WTC11 (cell line): ENCODE data around the gene TCP11. TPM values are rescaled to one million over a fixed set of nuclear protein-coding genes. Genes with fewer than 3 reads are reported as not detected.

Experiments used
- ATAC-seq: fragments of 200-7000 bp; cut with Tn5 transposase; 2 replicates; pipeline ENCODE4 v1.10.0; 2021; ENCODE audit warnings: mild to moderate bottlenecking, moderate library complexity
- CTCF ChIA-PET: fragments of 300-600 bp; sonication (Branson Sonifier 250); formaldehyde crosslinking; loops from one replicate; lab custom pipeline; 2021; ENCODE audit warnings: antibody characterized with exemption; lab: Charles Lee
- POLR2A ChIA-PET: fragments of 350-600 bp; sonication (Branson Sonifier 250); formaldehyde crosslinking; loops from one replicate; lab custom pipeline; 2021; ENCODE audit warnings: antibody characterized with exemption; lab: Charles Lee
- DNase-seq: peaks from one replicate; pipeline ENCODE4 v3.0.0; 2021; ENCODE audit warnings: low spot score
- H3K27ac Mint-ChIP-seq: 2 replicates; pipeline ENCODE4 v1.8.0; 2021; ENCODE audit warnings: mixed read lengths
- H3K27me3 Mint-ChIP-seq: 2 replicates; pipeline ENCODE4 v1.8.0; 2021; ENCODE audit warnings: low read depth, mild to moderate bottlenecking, moderate library complexity, mixed read lengths
- H3K36me3 Mint-ChIP-seq: 2 replicates; pipeline ENCODE4 v1.8.0; 2021; ENCODE audit warnings: mixed read lengths
- H3K4me1 Mint-ChIP-seq: 2 replicates; pipeline ENCODE4 v1.8.0; 2022; ENCODE audit warnings: mixed read lengths
- H3K4me3 Mint-ChIP-seq: 2 replicates; pipeline ENCODE4 v1.8.0; 2021; ENCODE audit warnings: mild to moderate bottlenecking, moderate library complexity, mixed read lengths
- H3K9me3 Mint-ChIP-seq: 2 replicates; pipeline ENCODE4 v1.8.0; 2021; ENCODE audit warnings: mixed read lengths
- ATF1 ChIP-seq: sonication (generic); formaldehyde crosslinking; IDR thresholded peaks from 2 replicates; pipeline ENCODE4 v1.8.1; 2023; ENCODE audit warnings: mild to moderate bottlenecking, moderate library complexity, missing genetic modification reagents
- ATF2 ChIP-seq: sonication (generic); formaldehyde crosslinking; IDR thresholded peaks from 2 replicates; pipeline ENCODE4 v1.8.1; 2022; ENCODE audit warnings: low read depth, missing genetic modification reagents, borderline replicate concordance
- E2F5 ChIP-seq: sonication (generic); formaldehyde crosslinking; IDR thresholded peaks from 2 replicates; pipeline ENCODE4 v1.8.1; 2022; ENCODE audit warnings: mild to moderate bottlenecking, moderate library complexity, missing genetic modification reagents
- EMX1 ChIP-seq: fragments of 250-450 bp; sonication (Bioruptor Pico); IDR thresholded peaks from 2 replicates; pipeline ENCODE4 v1.8.0; 2021; ENCODE audit warnings: mild to moderate bottlenecking
- ESRRA ChIP-seq: sonication (generic); formaldehyde crosslinking; IDR thresholded peaks from 2 replicates; pipeline ENCODE4 v1.8.1; 2022; ENCODE audit warnings: mild to moderate bottlenecking, missing genetic modification reagents, borderline replicate concordance
- FOXJ3 ChIP-seq: sonication (generic); formaldehyde crosslinking; IDR thresholded peaks from 2 replicates; pipeline ENCODE4 v1.9.0; 2021; ENCODE audit warnings: missing genetic modification reagents, mild to moderate bottlenecking, borderline replicate concordance
- FOXK1 ChIP-seq: sonication (generic); formaldehyde crosslinking; IDR thresholded peaks from 2 replicates; pipeline ENCODE4 v1.8.0; 2022; ENCODE audit warnings: mild to moderate bottlenecking, moderate library complexity, missing genetic modification reagents
- IRF1 ChIP-seq: sonication (generic); formaldehyde crosslinking; IDR thresholded peaks from 2 replicates; pipeline ENCODE4 v1.8.0; 2023; ENCODE audit warnings: missing genetic modification reagents
- MLX ChIP-seq: sonication (generic); formaldehyde crosslinking; IDR thresholded peaks from 2 replicates; pipeline ENCODE4 v1.8.1; 2023; ENCODE audit warnings: mild to moderate bottlenecking, missing genetic modification reagents, moderate library complexity
- NFE2L1 ChIP-seq: sonication (generic); formaldehyde crosslinking; IDR thresholded peaks from 2 replicates; pipeline ENCODE4 v1.8.1; 2023; ENCODE audit warnings: missing genetic modification reagents
- NR3C1 ChIP-seq: sonication (generic); formaldehyde crosslinking; conservative IDR thresholded peaks from 2 replicates; pipeline ENCODE4 v1.8.1; 2023; ENCODE audit warnings: low read depth, mild to moderate bottlenecking, missing genetic modification reagents
- SMAD3 ChIP-seq: sonication (generic); formaldehyde crosslinking; IDR thresholded peaks from 2 replicates; pipeline ENCODE4 v1.8.0; 2022; ENCODE audit warnings: missing genetic modification reagents, mild to moderate bottlenecking, borderline replicate concordance
- TP53 ChIP-seq: sonication (generic); formaldehyde crosslinking; IDR thresholded peaks from 2 replicates; pipeline ENCODE4 v1.8.1; 2023; ENCODE audit warnings: mild to moderate bottlenecking, missing genetic modification reagents
- USF1 ChIP-seq: sonication (generic); formaldehyde crosslinking; IDR thresholded peaks from 2 replicates; pipeline ENCODE4 v1.8.0; 2022; ENCODE audit warnings: mild to moderate bottlenecking, missing genetic modification reagents
- ZNF121 ChIP-seq: sonication (generic); formaldehyde crosslinking; IDR thresholded peaks from 2 replicates; pipeline ENCODE4 v1.8.0; 2023; ENCODE audit warnings: missing genetic modification reagents
- ZNF138 ChIP-seq: sonication (generic); formaldehyde crosslinking; conservative IDR thresholded peaks from 2 replicates; pipeline ENCODE4 v1.8.1; 2022; ENCODE audit warnings: mild to moderate bottlenecking, moderate library complexity, missing genetic modification reagents
- total RNA-seq: library from RNA; stranded (reverse); gene quantifications from 3 replicates; pipeline ENCODE4 v1.2.3, GENCODE V29; 2021
- TF ChIP-seq, protein P1 (sequence below): sonication (generic); formaldehyde crosslinking; IDR thresholded peaks from 2 replicates; pipeline ENCODE4 v1.8.1; 2022; ENCODE audit warnings: low read depth, mild to moderate bottlenecking, moderate library complexity, missing genetic modification reagents, borderline replicate concordance
- TF ChIP-seq, protein P2 (sequence below): sonication (generic); formaldehyde crosslinking; IDR thresholded peaks from 2 replicates; pipeline ENCODE4 v1.8.0; 2023; ENCODE audit warnings: mild to moderate bottlenecking, missing genetic modification reagents

TCP11 gene
- total RNA-seq, 1 experiment from 2014 or later, result not detected

DNA sequence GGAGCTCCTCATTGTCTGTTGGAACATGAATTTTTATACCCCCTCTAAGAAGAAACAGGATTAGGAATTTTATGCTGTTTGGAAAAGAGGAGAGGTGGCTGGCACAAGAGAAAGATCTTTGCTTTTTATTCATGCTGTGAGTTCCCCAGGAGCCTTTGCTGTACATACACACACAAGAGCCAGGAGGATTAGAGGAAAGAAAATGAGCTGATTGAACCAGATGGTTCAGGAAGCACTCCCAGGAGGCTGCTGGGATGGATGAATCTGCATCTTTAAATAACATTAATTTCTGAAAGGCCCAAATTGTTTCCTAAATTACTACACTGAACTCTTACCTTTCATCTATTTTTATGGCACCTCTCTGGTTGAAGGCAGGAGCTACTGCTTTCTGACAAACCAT, 20.1 kb upstream of the TCP11 start:
- ChIA-PET CTCF (interaction anchor here (1.4 to 3.3 kb wide), 4 partner anchors 22 to 174 kb away, joined by 4 to 14 read pairs (median 7); no protein-coding TSS in a partner anchor), POLR2A (no interaction called here)
- DNase-seq (no peak), ATAC-seq (no peak)
- Mint-ChIP-seq H3K27ac (no peak overlapping the region), H3K9me3 (no peaks in the 10 kb centered on the region), H3K4me3 (no peak overlapping the region), H3K4me1 (peaks cover 13% of the 10 kb centered on the region), H3K36me3 (no peaks in the 10 kb centered on the region), H3K27me3 (peaks cover 17% of the 10 kb centered on the region)
- no peak for TF ChIP-seq E2F5 (CRISPR knock-in tag)
- no peak for TF ChIP-seq TP53 (CRISPR knock-in tag)
- TF ChIP-seq ESRRA, result no peak
- TF ChIP-seq FOXJ3 (CRISPR knock-in tag), result no peak
- TF ChIP-seq NFE2L1 (CRISPR knock-in tag), result no peak
- no peak for TF ChIP-seq FOXK1 (CRISPR knock-in tag)
- TF ChIP-seq IRF1 (CRISPR knock-in tag), result no peak
- no peak for TF ChIP-seq ZNF121 (CRISPR knock-in tag)
- TF ChIP-seq ATF2 (CRISPR knock-in tag), result no peak
- no peak for TF ChIP-seq NR3C1 (CRISPR knock-in tag)
- no peak for TF ChIP-seq MLX (CRISPR knock-in tag)
- TF ChIP-seq USF1 (CRISPR knock-in tag), result no peak
- TF ChIP-seq ZNF138, result no peak

GRCh38 chr6:35160642-35161041, 19.5 kb upstream of the TCP11 start:
- CTCF ChIA-PET, result interaction anchor here (1.4 to 3.3 kb wide), 5 partner anchors 21 to 174 kb away, joined by 3 to 14 read pairs (median 5); no protein-coding TSS in a partner anchor
- DNase-seq, result no peak
- peaks cover 17% of the 10 kb centered on the region for H3K27me3 Mint-ChIP-seq

More at GRCh38 chr6:35160642-35161041, 19.5 kb upstream of the TCP11 start:
- POLR2A ChIA-PET, result no interaction called here
- no peak; the same call in 1 of the 2 replicates for ATAC-seq
- TF ChIP-seq USF1 (CRISPR knock-in tag), result no peak
- no peak for TF ChIP-seq SMAD3 (CRISPR knock-in tag)
- no peak for TF ChIP-seq ATF2 (CRISPR knock-in tag)
- TF ChIP-seq NR3C1 (CRISPR knock-in tag), result no peak
- no peak for TF ChIP-seq ATF1 (CRISPR knock-in tag)
- TF ChIP-seq, protein P1, sequence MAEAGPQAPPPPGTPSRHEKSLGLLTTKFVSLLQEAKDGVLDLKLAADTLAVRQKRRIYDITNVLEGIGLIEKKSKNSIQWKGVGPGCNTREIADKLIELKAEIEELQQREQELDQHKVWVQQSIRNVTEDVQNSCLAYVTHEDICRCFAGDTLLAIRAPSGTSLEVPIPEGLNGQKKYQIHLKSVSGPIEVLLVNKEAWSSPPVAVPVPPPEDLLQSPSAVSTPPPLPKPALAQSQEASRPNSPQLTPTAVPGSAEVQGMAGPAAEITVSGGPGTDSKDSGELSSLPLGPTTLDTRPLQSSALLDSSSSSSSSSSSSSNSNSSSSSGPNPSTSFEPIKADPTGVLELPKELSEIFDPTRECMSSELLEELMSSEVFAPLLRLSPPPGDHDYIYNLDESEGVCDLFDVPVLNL (CRISPR knock-in tag), result no peak
- TF ChIP-seq, protein P2, sequence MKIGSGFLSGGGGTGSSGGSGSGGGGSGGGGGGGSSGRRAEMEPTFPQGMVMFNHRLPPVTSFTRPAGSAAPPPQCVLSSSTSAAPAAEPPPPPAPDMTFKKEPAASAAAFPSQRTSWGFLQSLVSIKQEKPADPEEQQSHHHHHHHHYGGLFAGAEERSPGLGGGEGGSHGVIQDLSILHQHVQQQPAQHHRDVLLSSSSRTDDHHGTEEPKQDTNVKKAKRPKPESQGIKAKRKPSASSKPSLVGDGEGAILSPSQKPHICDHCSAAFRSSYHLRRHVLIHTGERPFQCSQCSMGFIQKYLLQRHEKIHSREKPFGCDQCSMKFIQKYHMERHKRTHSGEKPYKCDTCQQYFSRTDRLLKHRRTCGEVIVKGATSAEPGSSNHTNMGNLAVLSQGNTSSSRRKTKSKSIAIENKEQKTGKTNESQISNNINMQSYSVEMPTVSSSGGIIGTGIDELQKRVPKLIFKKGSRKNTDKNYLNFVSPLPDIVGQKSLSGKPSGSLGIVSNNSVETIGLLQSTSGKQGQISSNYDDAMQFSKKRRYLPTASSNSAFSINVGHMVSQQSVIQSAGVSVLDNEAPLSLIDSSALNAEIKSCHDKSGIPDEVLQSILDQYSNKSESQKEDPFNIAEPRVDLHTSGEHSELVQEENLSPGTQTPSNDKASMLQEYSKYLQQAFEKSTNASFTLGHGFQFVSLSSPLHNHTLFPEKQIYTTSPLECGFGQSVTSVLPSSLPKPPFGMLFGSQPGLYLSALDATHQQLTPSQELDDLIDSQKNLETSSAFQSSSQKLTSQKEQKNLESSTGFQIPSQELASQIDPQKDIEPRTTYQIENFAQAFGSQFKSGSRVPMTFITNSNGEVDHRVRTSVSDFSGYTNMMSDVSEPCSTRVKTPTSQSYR (CRISPR knock-in tag), result no peak
- no peak for TF ChIP-seq EMX1
- TF ChIP-seq, all 79 proteins: peak for 0
- Mint-ChIP-seq H3K27ac (no peak overlapping the region), H3K4me3 (no peak overlapping the region), H3K9me3 (no peaks in the 10 kb centered on the region), H3K4me1 (peaks cover 6% of the 10 kb centered on the region), H3K36me3 (no peaks in the 10 kb centered on the region)
